GM18498 (cell line): Measurements from ENCODE around the gene GRIK1.
"Not testable (repeated sequence)": the region's sequence is repeated elsewhere in the genome, so short reads cannot be mapped to it uniquely, and the experiment has no call there.

Experiments
- ATAC-seq: cut with Tn5 transposase; IDR thresholded peaks from one replicate; pipeline ENCODE4 v1.9.1; 2021; ENCODE audit warnings: mild to moderate bottlenecking, moderate library complexity; ENCODE audit not compliant: unreplicated experiment

GRIK1 gene

DNA sequence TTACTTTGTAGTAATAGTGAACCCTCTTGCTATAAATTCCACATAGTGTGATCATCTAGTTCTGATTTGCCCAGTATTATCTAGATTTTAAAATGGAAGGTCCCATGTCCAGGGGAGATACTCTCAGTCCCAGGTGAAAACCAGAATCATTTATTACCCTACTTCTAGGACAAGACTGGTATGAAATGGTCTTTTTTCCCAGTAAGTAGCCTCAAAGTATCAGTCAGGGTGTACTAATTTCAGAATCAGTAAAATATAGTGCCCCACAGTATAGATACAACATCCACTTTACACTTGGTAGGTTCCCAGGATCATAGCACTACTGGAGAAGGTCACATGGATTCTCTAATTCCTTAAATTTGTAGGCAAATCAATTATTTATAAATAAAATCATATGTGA is 318.3 kb downstream of the GRIK1 start:
- ATAC-seq, result no peak

- no peak for ATAC-seq
Measured at GRCh38 chr21:29616209-29616751, 323.5 kb downstream of the GRIK1 start.

GRCh38 chr21:29613877-29614276 is 325.9 kb downstream of the GRIK1 start:
- no peak for ATAC-seq

DNA sequence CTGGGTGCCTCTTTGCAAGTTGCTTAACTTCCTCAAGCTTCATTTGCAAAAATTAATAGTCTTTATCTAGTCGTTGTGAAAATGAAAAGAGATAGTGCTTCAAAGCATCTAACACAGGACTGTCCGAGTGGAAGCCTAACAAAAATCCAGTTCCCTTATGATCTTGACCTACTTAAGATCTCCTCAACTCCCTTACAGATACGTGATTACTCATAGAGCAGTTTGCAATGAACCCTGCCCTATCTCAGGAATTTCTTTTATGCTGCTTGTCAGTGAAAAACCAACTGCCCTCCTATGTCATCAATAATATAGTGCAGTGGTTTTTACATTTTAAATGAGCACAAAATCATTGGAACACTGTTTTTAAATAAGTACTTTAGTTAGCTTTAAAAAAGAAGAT is 326.8 kb downstream of the GRIK1 start:
- ATAC-seq, result no peak

DNA sequence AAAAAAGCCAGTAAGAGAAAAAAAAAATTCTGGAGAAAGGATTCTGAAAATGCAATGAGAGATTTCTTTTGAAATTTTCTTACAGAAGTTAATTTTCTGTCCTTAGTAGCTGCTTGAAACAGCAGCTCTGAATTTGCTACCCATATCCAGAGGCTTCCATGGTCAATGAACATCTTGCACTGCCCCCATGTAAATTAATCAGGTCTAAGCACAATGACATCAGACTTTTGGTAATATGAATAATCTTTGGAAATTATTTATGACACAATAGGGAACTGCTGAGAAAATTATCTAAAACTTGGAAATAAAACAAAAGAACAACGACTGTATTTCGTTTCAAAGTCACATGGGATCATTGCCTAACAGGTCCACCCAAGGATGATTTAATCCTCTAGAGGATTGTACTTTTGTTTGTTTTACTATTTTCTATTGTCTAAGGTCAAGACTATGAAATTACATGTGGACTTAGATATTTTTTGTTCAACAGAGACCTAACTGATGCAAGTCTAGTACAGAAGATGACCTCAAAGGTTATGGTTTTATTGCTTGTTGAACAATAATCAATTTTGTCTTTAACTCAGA is 328.9 kb downstream of the GRIK1 start:
- ATAC-seq, result no peak

GRCh38 chr21:29606613-29607012 is 333.2 kb downstream of the GRIK1 start:
- no peak for ATAC-seq

GRCh38 chr21:29605219-29605618 is 334.6 kb downstream of the GRIK1 start:
- not testable (repeated sequence) for ATAC-seq

DNA sequence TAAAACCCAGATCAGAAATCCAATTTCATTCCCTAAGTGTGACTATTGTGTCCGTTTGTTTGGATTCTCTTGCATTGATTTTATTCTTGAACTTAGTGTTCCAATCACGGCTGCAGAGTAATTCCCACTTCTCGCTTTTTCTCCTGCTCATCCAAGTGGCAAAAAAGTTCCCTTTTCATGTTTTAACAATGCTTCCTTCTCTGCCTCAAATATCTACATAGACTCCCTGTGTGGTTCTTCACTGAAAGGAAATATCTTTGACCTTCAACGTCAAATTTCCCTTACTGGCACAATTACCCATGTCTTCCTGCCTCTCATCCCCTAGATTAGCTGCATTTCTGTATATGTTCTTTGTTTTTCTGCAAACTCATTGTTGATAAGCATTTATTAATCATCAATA is 335.7 kb downstream of the GRIK1 start:
- ATAC-seq, result no peak

- ATAC-seq, result no peak
Measured at GRCh38 chr21:29601047-29601446, 338.7 kb downstream of the GRIK1 start.

DNA sequence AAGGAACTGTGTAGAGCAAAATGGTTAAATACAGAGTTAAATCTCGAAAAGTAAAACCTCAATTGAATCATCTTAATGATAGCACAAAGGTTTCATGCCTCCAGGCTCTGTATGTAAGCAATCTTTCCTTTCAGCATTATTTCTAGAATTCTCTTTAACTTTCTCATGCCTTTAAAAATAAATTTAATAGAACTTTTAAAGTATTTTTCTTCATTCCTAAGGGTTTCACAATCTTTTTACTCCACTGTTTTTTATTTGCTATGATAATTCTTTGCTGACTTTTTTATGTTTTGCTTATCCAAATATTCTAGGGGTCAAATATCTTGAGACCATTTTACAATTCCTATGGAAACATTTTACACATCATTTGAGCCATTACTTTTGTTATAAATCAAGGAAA is 353.1 kb downstream of the GRIK1 start:
- ATAC-seq, result no peak

DNA sequence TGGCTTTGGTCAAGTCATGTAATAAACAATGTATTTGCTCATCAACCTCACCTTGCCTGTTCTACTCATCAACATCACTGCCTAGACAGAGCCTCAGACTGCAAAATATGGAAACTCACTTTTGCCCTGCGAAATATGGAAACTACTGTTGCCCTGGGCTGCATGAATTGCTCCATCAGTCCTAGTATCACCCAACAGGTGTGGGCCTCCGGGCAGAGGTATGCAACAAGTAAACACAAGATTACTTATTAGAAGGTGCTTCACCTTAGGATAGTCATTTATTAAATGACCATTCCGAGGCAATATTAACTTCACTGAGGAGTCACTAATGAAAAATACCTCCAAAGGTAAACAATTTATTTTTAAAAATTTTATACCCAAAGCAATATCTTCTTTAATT is 354.3 kb downstream of the GRIK1 start:
- no peak for ATAC-seq

- ATAC-seq, result no peak
Measured at GRCh38 chr21:29583424-29583924, 356.3 kb downstream of the GRIK1 start.

DNA sequence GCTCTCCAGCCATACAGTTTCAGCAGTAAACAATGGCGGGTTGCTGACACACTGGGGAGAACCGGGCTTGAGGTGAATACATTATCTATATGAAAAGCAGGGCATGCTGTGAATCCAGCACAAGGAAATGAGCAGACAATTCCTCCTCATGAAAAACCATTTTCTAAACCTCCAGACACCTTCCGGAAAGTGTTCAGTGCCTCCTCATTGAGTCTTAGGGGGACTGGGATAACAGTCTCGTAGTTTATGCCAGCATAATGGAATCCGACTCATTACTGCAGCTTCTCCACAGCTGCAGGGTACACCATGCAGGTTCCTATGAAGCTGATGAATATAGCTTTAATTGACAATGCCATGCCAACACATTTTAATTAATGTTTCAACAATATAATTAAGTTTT is 356.9 kb downstream of the GRIK1 start:
- ATAC-seq, result no peak

GRCh38 chr21:29581393-29581792 is 358.4 kb downstream of the GRIK1 start:
- ATAC-seq, result no peak

- ATAC-seq, result no peak
Measured at GRCh38 chr21:29580732-29581285, 359.0 kb downstream of the GRIK1 start.

DNA sequence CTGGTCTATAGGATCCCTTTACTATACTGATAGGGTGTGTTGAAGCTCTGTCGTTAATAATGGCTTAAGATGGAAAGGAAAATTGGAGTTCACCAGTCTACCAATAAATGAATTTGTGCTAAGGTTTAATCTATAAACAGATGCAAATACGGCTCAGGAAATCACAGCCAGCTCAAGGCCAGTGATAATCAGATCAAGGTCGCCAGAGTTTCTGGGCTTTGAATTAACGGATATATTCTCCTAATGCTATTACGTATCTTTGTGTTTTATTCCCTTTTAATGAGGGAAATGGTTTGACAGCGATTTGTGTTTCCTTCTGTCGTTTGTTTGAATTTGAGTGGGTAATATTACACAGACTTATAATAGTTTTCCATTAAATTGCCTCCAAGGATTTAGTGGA is 361.5 kb downstream of the GRIK1 start:
- no peak for ATAC-seq

GRCh38 chr21:29571949-29572348 is 367.8 kb downstream of the GRIK1 start:
- ATAC-seq, result no peak

GRCh38 chr21:29568020-29568697 is 371.6 kb downstream of the GRIK1 start:
- ATAC-seq, result no peak

- ATAC-seq, result no peak
Measured at GRCh38 chr21:29557931-29558725, 381.7 kb downstream of the GRIK1 start.

DNA sequence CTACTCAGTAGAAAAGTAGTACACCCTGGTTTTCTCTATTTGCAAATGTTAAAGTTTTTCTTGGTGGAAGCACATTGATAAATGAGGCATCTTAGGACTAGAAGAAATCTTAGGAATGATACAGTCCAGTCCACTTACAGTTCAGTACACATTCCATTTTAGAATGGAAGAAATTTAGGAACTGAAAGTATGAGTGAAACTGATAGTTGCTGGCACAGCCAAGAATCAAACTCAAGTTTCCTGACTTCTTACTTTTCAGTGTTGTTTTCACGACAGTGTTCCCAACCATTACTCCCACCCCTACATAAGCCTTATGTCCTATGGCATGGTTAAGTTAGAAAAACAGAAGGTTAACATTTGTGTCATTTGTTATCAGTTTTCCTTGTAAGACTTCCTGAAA is 382.6 kb downstream of the GRIK1 start:
- no peak for ATAC-seq

GRCh38 chr21:29555601-29556000 is 384.2 kb downstream of the GRIK1 start:
- ATAC-seq, result no peak
